NB4 (cell line): ENCODE data around the gene IL16.

ENCODE experiments used
- POLR2A ChIP-seq: IDR thresholded peaks from 2 replicates; pipeline ENCODE4 v1.6.1; 2011; ENCODE audit warnings: mild to moderate bottlenecking; ENCODE audit not compliant: insufficient read length; ENCODE audit errors: extremely low read depth
- TF ChIP-seq, protein P1 (sequence below): IDR thresholded peaks from one replicate; pipeline ENCODE4 v1.5.1; 2012; ENCODE audit warnings: low read depth, low read length
- TF ChIP-seq, protein P2 (sequence below): IDR thresholded peaks from 2 replicates; pipeline ENCODE4 v1.6.1; 2011; ENCODE audit warnings: low read depth, low read length

- TF ChIP-seq, protein P1, sequence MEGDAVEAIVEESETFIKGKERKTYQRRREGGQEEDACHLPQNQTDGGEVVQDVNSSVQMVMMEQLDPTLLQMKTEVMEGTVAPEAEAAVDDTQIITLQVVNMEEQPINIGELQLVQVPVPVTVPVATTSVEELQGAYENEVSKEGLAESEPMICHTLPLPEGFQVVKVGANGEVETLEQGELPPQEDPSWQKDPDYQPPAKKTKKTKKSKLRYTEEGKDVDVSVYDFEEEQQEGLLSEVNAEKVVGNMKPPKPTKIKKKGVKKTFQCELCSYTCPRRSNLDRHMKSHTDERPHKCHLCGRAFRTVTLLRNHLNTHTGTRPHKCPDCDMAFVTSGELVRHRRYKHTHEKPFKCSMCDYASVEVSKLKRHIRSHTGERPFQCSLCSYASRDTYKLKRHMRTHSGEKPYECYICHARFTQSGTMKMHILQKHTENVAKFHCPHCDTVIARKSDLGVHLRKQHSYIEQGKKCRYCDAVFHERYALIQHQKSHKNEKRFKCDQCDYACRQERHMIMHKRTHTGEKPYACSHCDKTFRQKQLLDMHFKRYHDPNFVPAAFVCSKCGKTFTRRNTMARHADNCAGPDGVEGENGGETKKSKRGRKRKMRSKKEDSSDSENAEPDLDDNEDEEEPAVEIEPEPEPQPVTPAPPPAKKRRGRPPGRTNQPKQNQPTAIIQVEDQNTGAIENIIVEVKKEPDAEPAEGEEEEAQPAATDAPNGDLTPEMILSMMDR: no peak
- TF ChIP-seq, protein P2, sequence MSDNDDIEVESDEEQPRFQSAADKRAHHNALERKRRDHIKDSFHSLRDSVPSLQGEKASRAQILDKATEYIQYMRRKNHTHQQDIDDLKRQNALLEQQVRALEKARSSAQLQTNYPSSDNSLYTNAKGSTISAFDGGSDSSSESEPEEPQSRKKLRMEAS: no peak
- TF ChIP-seq POLR2A: no peak
Measured at GRCh38 chr15:81242778-81243177, 46.1 kb downstream of the IL16 start.
